Psoas muscle (tissue), 8 donors: Measurements from ENCODE around the gene LSM7. TPM values are rescaled to one million over a fixed set of nuclear protein-coding genes. Genes with fewer than 3 reads are reported as not detected.
"Not testable (repeated sequence)": the region's sequence is repeated elsewhere in the genome, so short reads cannot be mapped to it uniquely, and the experiment has no call there.

Experiments
- ATAC-seq, 4 donors: fragments of 200-7000 bp; cut with Tn5 transposase; one replicate each; pipeline ENCODE4 v1.9.1; 2020; ENCODE audit warnings: moderate library complexity in 3 of 4, mild to moderate bottlenecking in 2 of 4
- DNase-seq, 2 donors: peaks; one replicate each; pipeline ENCODE4 v3.0.0-alpha.2; 2020
- H3K27ac ChIP-seq: fragments of 200-600 bp; one replicate; pipeline ENCODE4 v1.8.0; 2022
- H3K27me3 ChIP-seq, 3 donors: fragments of 200-600 bp in 1 of 3; one replicate each; pipeline versions ENCODE4 v1.6.1 to v1.8.0; 2013 to 2022; ENCODE audit warnings: low read length in 2 of 3, mild to moderate bottlenecking in 2 of 3, moderate library complexity in 1 of 3; ENCODE audit not compliant: insufficient read depth in 3 of 3
- H3K36me3 ChIP-seq, 2 donors: fragments of 200-600 bp in 1 of 2; one replicate each; pipeline versions ENCODE4 v1.6.1 to v1.8.0; 2013 to 2022; ENCODE audit warnings: low read depth in 1 of 2, mild to moderate bottlenecking in 1 of 2, moderate library complexity in 1 of 2; ENCODE audit not compliant: insufficient read depth in 1 of 2
- H3K4me1 ChIP-seq: fragments of 200-600 bp; one replicate; pipeline ENCODE4 v1.8.0; 2022
- H3K4me3 ChIP-seq: fragments of 200-600 bp; one replicate; pipeline ENCODE4 v1.8.0; 2022; ENCODE audit warnings: mild to moderate bottlenecking
- H3K9me3 ChIP-seq: fragments of 200-600 bp; one replicate; pipeline ENCODE4 v1.8.0; 2022
- CTCF ChIP-seq: fragments of 200-600 bp; IDR thresholded peaks from one replicate; pipeline ENCODE4 v1.8.0; 2022; ENCODE audit warnings: antibody characterized with exemption
- WGBS, 3 donors: extraction: QIAGEN DNeasy Blood & Tissue Kit; methylation state at CpG; one replicate each; pipeline versions ENCODE4 v1.1.6 to v1.1.7; 2013; 5-methylcytosine and 5-hydroxymethylcytosine counted together
- intact Hi-C, 2 donors: fragments of 100-400 bp; cut with DNase I; formaldehyde crosslinking; loops; one replicate each; pipeline versions ENCODE4 v1.11.0 to v1.14.2; 2022
- polyA plus RNA-seq, 3 donors: library from polyadenylated mRNA; stranded (reverse); fragments of 200-250 nt; gene quantifications; one replicate each; pipeline ENCODE4 v1.2.3, GENCODE V29; 2013
- total RNA-seq, 4 donors: library from RNA; stranded (reverse); fragmentation: NEBNext Ultra II Directional in 2 of 4; extraction: Animal tissue kit (Norgen Biotek cat#: 25700) in 2 of 4; gene quantifications; one replicate each; pipeline versions ENCODE4 v1.2.1 to v1.2.4, GENCODE V29; 2021 to 2023
- donor health status: healthy with polysubstance abuse.
- donor health status: DM: no; HTN: no; CAD: no; lungs with moderate emphysema.
- donor health status: Bipolar disorder and iron deficiency.
- donor health status: healthy.
- donor health status: DM: yes; HTN: yes; CAD: no.
- donor health status: DM: no; HTN: no; CAD: no.
- donor health status: DM: no; HTN: no; CAD: no.
- donor health status: DM: yes; HTN: yes; CAD: no.

LSM7 gene
- total and polyA plus RNA-seq, 7 donors = 42.2 to 323 (median 89.8) TPM

GRCh38 chr19:2286402-2287140 is 41.8 kb downstream of the LSM7 start:
- ATAC-seq (no peak), DNase-seq (no peak)
- Histone ChIP-seq H3K27me3 (peaks cover 0 to 35% (median 28%) of the 10 kb centered on the region in 3 donors), H3K9me3 (no peaks in the 10 kb centered on the region), H3K4me1 (peaks cover 17% of the 10 kb centered on the region), H3K36me3 (no peaks in the 10 kb centered on the region), H3K27ac (no peak overlapping the region), H3K4me3 (no peak overlapping the region)
- TF ChIP-seq CTCF = no peak
- intact Hi-C loops = no loop called here
- 81 to 89% (median 82%) methylated on average over 20 of the region's 20 CpGs for WGBS, 3 donors

- no peak for TF ChIP-seq CTCF
- Histone ChIP-seq H3K36me3 (no peaks in the 10 kb centered on the region), H3K9me3 (no peaks in the 10 kb centered on the region), H3K4me3 (no peak overlapping the region), H3K27me3 (peaks cover 0 to 9% (median 7%) of the 10 kb centered on the region in 3 donors), H3K27ac (no peak overlapping the region), H3K4me1 (no peaks in the 10 kb centered on the region)
- DNase-seq (no peak), ATAC-seq (no peak)
- intact Hi-C loops = no loop called here
- 90 to 96% (median 95%) methylated on average over 8 of the region's 8 CpGs for WGBS, 3 donors
Measured at GRCh38 chr19:2283835-2284507, 44.4 kb downstream of the LSM7 start.

- 75 to 77% (median 76%) methylated on average over 11 of the region's 11 CpGs for whole genome bisulfite sequencing, 3 donors
- no peaks in the 10 kb centered on the region for H3K4me1 ChIP-seq
- H3K27me3 ChIP-seq = no peaks in the 10 kb centered on the region
- no peaks in the 10 kb centered on the region for H3K9me3 ChIP-seq
- DNase-seq (no peak), ATAC-seq (no peak)
- H3K27ac ChIP-seq = no peak overlapping the region
- peak overlapping the region; percentile 46 for H3K4me3 ChIP-seq
- intact Hi-C loops = no loop called here
- no peaks in the 10 kb centered on the region for H3K36me3 ChIP-seq
- TF ChIP-seq CTCF = no peak
Measured at GRCh38 chr19:2282862-2283237, 45.5 kb downstream of the LSM7 start.

- peak; percentile 70 to 85 for DNase-seq
- no peak for TF ChIP-seq CTCF
- no peak within 1 kb of the TSS for H3K27ac ChIP-seq
- H3K4me1 ChIP-seq = no peaks in the 10 kb centered on the region
- intact Hi-C loops = no loop called here
- no peaks in the 10 kb centered on the region for H3K36me3 ChIP-seq
- peak within 1 kb of the TSS; percentile 46 for H3K4me3 ChIP-seq
- 19 to 27% (median 23%) methylated on average over 34 to 41 of the region's 41 CpGs for WGBS, 3 donors
- no peaks in the 10 kb centered on the region for H3K9me3 ChIP-seq
- peak; percentile 30 to 61 (median 41) for ATAC-seq
- H3K27me3 ChIP-seq = no peaks in the 10 kb centered on the region
Measured at GRCh38 chr19:2282062-2282861, 46.1 kb downstream of the LSM7 start, which contains the start of gene PEAK3. Gene PEAK3, minus strand, starts transcription at chr19:2282175. Its CDS starts 1,244 bp downstream, at chr19:2280931.

- H3K4me1 ChIP-seq, DNase-seq, H3K27ac ChIP-seq, H3K9me3 ChIP-seq, intact Hi-C loops, H3K36me3 ChIP-seq, H3K27me3 ChIP-seq: not testable (repeated sequence)
- 30 to 49% (median 41%) methylated on average over 13 to 16 of the region's 16 CpGs for WGBS, 3 donors
- peak overlapping the region; percentile 46 for H3K4me3 ChIP-seq
- peak in 2 of 4 donors; percentile 3 to 20 for ATAC-seq
Measured at GRCh38 chr19:2281265-2282061, 46.9 kb downstream of the LSM7 start.
